ENCODE results near the gene PTP4A1.
A peak's percentile ranks its signal among the peaks of the same experiment; 100 is the strongest.

PTP4A1 gene

GRCh38 chr6:63567966-63568365 is 4.3 kb upstream of the PTP4A1 start:
- TF ChIP-seq ZNF274 (IDR thresholded peaks at IDR 0.05; ENCODE audit: low read depth, low read length): no peak
- no peak overlapping the region for H3K4me3 ChIP-seq (ENCODE audit: low read length)

GRCh38 chr6:63571361-63572043 is 778 bp upstream of the PTP4A1 start:
- TF ChIP-seq ZNF274 (IDR thresholded peaks at IDR 0.05; ENCODE audit: low read depth, low read length): no peak

GRCh38 chr6:63572747-63573075 is 431 bp downstream of the PTP4A1 start:
- peak overlapping the region; percentile 84 for H3K4me3 ChIP-seq (ENCODE audit: low read length)
- TF ChIP-seq ZNF274 (IDR thresholded peaks at IDR 0.05; ENCODE audit: low read depth, low read length): no peak

More at GRCh38 chr6:63571361-63572043, 778 bp upstream of the PTP4A1 start:
- peak overlapping the region; percentile 80 for H3K4me3 ChIP-seq (ENCODE audit: low read length)

DNA sequence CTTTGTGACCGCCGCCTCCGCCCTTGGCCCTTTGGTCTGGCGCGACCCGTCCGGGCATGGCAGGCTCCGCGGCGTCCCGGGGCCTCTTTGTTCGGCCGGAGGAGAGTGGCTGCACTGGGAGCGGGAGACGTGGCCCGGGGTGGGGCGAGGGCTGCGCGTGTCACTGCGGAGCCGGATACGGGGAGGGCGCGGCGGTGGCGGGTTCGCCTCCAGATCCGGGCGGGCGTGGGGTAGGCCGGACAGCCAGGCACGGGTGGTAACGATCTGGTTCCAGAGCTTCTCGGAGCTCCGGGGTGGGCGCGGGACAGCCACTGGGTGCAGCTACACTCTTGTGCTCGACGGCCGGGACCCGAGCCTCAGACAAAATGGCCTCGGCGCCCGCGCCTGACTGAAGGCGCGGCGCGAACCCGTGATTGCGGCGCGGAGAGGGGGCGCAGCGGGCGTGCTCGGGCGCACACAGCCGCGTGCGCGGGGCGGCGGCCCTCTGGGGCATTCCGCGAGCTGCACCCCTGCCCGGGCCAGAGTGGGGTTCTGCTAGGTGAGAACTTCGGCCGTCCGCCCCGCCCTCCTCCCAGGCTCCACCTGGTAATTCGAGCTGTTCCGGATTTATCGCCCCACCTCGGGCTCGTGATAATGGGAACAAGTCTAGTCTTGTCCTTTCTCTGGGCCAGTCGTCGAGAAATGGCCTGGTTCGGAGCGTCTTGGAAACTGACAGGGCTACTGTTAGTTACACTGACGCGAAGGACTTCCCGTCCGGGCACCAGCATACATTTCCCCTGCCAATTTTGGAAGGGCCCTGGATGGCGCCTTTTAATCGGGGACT is 1.0 kb downstream of the PTP4A1 start:
- no peak for TF ChIP-seq ZNF274 (IDR thresholded peaks at IDR 0.05; ENCODE audit: low read depth, low read length)
- H3K4me3 ChIP-seq (ENCODE audit: low read length): peak overlapping the region; percentile 84

DNA sequence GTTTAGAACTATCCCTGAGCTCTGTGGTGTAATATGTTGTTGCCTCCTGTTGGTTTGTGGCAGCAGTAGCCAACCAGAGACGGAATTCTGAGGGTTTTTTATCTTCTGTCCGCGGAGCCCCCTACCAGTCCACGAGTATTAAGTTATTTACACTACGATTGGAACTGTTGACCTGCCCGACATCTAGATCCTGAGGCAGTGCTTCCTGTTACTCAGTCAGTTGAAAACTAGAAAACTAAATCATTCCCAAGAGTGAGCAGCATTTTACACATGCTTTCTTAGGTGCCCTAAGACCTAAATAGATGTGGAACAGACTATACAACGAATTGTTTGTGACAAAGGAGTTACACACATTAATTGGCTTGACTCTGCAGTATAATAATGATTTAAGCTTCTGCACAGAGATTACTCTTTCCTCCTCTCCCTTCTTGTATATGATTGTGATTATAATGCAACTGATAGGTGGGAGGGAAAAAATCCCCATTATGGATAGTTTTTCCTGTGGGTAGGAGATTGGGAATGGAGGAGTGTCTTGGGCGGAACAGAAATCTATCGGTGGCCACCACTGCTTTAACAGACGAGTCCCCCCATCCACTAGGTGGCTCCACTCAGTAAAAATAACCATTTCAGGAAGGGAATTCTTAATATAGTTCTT is 1.7 kb downstream of the PTP4A1 start:
- no peak for TF ChIP-seq ZNF274 (IDR thresholded peaks at IDR 0.05; ENCODE audit: low read depth, low read length)
- peak overlapping the region; percentile 84 for H3K4me3 ChIP-seq (ENCODE audit: low read length)

DNA sequence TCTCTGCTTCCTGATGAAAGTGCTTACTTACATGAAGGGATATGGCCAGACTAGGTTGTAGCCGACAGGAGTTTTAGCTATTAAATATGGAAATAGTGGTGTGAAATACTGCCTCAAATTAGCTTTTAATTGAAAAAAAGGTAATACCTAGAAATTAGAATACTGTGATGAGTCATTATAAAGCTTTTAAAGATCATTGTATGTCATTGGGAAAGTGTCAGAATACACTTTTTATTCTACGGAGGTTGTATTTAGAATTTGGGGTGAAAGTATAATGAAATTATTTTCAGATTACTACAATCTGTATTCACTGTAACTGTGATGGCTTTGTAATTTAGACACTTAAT is 2.2 kb downstream of the PTP4A1 start:
- H3K4me3 ChIP-seq (ENCODE audit: low read length): peak overlapping the region; percentile 84
- no peak for TF ChIP-seq ZNF274 (IDR thresholded peaks at IDR 0.05; ENCODE audit: low read depth, low read length)

DNA sequence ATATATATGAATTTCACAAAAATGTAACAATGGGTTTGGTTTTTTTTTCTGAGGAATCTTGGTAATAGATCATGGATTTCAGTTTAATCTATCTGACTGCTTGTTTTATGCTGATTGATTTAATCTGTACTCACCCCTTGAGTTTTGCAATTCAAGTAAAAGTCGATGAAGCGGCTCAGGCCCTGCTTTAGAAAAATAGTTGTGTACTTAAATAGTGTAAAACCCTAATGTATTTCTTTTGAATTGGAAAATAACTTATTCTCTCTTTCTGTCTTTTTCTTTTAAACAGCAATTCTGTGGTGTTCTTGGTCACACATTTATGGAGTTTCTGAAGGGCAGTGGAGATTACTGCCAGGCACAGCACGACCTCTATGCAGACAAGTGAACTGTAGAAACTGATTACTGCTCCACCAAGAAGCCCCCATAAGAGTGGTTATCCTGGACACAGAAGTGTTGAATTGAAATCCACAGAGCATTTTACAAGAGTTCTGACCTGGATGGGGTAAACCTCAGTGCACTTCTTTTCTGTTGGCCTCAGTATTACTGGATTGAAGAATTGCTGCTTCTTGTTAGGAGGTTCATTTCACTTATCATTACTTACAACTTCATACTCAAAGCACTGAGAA is 4.0 kb downstream of the PTP4A1 start:
- no peak for TF ChIP-seq ZNF274 (IDR thresholded peaks at IDR 0.05; ENCODE audit: low read depth, low read length)
- H3K4me3 ChIP-seq (ENCODE audit: low read length): no peak overlapping the region; the same call in 1 of the 2 replicates

DNA sequence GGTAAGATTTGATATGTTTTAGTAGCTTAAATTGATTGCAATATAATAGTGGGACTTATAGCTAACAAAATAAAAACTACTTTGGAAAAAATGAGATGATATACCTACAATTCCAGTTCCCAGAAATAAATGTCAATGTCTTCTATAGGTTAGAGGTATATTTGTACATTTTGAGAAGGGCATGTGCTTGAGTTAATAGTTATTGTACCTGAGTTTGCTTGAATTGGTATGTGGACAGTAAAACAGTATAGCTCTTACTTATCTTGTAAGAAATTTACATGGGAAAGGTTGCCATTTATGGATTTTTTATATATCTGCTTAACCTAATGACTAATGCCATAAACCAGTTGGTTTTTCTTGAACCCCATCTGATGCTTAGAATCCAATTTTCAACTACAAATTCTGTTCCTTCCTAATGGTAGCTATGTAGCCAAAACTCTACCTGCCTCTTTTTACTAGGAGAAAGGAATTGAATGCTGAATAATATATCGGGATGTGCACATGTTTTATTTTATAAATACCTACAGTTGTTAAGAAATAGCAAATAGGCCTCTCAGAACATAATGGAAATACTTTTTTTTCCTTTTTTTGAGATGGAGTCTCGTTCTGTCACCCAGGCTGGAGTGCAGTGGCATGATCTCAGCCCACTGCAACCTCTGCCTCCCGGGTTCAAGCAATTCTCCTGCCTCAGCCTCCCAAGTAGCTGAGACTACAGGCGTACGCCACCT is 4.9 kb downstream of the PTP4A1 start:
- no peak overlapping the region; the same call in 1 of the 2 replicates for H3K4me3 ChIP-seq (ENCODE audit: low read length)
- TF ChIP-seq ZNF274 (IDR thresholded peaks at IDR 0.05; ENCODE audit: low read depth, low read length): no peak

GRCh38 chr6:63578757-63579156 is 6.5 kb downstream of the PTP4A1 start:
- no peak for TF ChIP-seq ZNF274 (IDR thresholded peaks at IDR 0.05; ENCODE audit: low read depth, low read length)
- no peak overlapping the region for H3K4me3 ChIP-seq (ENCODE audit: low read length)

- no peak for TF ChIP-seq ZNF274 (IDR thresholded peaks at IDR 0.05; ENCODE audit: low read depth, low read length)
- H3K4me3 ChIP-seq (ENCODE audit: low read length): no peak overlapping the region
Measured at GRCh38 chr6:63579937-63580703, 7.8 kb downstream of the PTP4A1 start.

GRCh38 chr6:63580704-63580961 is 8.4 kb downstream of the PTP4A1 start:
- no peak overlapping the region for H3K4me3 ChIP-seq (ENCODE audit: low read length)
- no peak for TF ChIP-seq ZNF274 (IDR thresholded peaks at IDR 0.05; ENCODE audit: low read depth, low read length)

DNA sequence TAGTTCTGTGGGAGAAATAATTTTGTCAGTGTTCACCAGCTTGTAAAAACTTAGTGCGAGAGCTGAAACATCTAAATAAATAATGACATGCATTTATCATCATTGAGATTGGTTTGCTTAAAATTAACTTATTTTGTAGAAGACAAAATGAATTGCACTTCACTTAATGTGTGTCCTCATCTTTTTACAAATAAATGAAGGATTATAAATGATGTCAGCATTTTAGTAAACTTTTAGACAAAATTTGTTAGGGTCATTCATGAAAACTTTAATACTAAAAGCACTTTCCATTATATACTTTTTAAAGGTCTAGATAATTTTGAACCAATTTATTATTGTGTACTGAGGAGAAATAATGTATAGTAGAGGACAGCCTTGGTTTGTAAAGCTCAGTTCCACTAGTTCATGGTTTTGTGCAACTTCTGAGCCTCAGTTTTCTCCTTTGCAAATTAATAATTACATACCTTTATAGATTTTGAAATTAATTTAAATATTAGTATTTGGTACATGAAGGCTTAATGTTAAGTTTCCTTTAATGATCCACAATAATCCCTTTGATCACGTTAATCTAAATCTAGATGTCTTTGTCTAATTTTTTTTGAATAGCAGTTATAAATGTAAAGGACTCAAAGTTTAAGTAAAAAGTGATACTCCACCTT is 9.2 kb downstream of the PTP4A1 start:
- TF ChIP-seq ZNF274 (IDR thresholded peaks at IDR 0.05; ENCODE audit: low read depth, low read length): no peak
- H3K4me3 ChIP-seq (ENCODE audit: low read length): no peak overlapping the region

Data from GM08714 (cell line).